ENCODE results near the gene SIAE.

DNA sequence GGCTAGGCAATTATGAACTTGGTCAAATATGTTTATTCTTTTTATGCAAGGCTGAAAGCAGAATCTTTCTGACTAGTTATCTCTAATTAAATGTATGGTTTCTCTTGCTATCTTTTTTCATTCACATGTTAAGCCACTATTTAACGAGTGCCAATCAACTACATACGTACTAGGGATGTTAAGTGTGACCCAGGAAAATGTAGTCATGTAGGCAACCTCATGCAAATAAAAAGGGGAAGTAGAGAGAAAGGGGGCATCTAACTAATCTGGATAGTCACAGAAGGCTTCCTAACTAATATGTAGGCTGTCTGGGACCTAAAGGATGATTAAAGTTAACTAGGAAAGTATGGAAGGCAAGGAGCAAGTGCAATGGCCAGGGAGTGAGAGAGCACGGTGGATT, 27.4 kb downstream of the SIAE start:
- TF ChIP-seq, protein P1, sequence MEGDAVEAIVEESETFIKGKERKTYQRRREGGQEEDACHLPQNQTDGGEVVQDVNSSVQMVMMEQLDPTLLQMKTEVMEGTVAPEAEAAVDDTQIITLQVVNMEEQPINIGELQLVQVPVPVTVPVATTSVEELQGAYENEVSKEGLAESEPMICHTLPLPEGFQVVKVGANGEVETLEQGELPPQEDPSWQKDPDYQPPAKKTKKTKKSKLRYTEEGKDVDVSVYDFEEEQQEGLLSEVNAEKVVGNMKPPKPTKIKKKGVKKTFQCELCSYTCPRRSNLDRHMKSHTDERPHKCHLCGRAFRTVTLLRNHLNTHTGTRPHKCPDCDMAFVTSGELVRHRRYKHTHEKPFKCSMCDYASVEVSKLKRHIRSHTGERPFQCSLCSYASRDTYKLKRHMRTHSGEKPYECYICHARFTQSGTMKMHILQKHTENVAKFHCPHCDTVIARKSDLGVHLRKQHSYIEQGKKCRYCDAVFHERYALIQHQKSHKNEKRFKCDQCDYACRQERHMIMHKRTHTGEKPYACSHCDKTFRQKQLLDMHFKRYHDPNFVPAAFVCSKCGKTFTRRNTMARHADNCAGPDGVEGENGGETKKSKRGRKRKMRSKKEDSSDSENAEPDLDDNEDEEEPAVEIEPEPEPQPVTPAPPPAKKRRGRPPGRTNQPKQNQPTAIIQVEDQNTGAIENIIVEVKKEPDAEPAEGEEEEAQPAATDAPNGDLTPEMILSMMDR (IDR thresholded peaks at IDR 0.05): no peak
- no peak for TF ChIP-seq POLR2A (IDR thresholded peaks at IDR 0.05)
